Activated CD4-positive, alpha-beta T cell treated with anti-CD3 and anti-CD28 coated beads, Interleukin-2, amount 10 ng/mL, durations not matched to agents 7 days and 5 days (primary cell): Measurements from ENCODE around the gene PRPSAP2. TPM values are rescaled to one million over a fixed set of nuclear protein-coding genes. Genes with fewer than 3 reads are reported as not detected.
"Not testable (repeated sequence)": the region's sequence is repeated elsewhere in the genome, so short reads cannot be mapped to it uniquely, and the experiment has no call there.

Source experiments
- CTCF ChIA-PET: fragments of 350-600 bp; sonication (Branson Sonifier 250); formaldehyde crosslinking; loops from one replicate; lab custom pipeline; 2021; ENCODE audit warnings: antibody characterized with exemption; lab: Charles Lee
- POLR2A ChIA-PET: fragments of 350-600 bp; sonication (Branson Sonifier 250); formaldehyde crosslinking; loops from one replicate; lab custom pipeline; 2021; ENCODE audit warnings: antibody characterized with exemption; lab: Charles Lee
- DNase-seq: peaks from one replicate; pipeline ENCODE4 v3.0.0-alpha.2; 2020
- H3K27ac Mint-ChIP-seq: one replicate; pipeline ENCODE4 v1.8.0; 2021; ENCODE audit warnings: mild to moderate bottlenecking, moderate library complexity, mixed read lengths
- H3K27me3 Mint-ChIP-seq: one replicate; pipeline ENCODE4 v1.8.0; 2021; ENCODE audit warnings: mixed read lengths
- H3K36me3 Mint-ChIP-seq: one replicate; pipeline ENCODE4 v1.8.0; 2021; ENCODE audit warnings: low read depth, mixed read lengths
- H3K4me1 Mint-ChIP-seq: one replicate; pipeline ENCODE4 v1.8.0; 2021; ENCODE audit warnings: mixed read lengths
- H3K4me3 Mint-ChIP-seq: one replicate; pipeline ENCODE4 v1.8.0; 2021; ENCODE audit warnings: mild to moderate bottlenecking, moderate library complexity, mixed read lengths
- H3K9me3 Mint-ChIP-seq: one replicate; pipeline ENCODE4 v1.8.0; 2021; ENCODE audit warnings: mixed read lengths
- total RNA-seq, 2 experiments: library from RNA; stranded (reverse); gene quantifications; one replicate each; pipeline ENCODE4 v1.2.3, GENCODE V29; 2021

PRPSAP2 gene, protein sequence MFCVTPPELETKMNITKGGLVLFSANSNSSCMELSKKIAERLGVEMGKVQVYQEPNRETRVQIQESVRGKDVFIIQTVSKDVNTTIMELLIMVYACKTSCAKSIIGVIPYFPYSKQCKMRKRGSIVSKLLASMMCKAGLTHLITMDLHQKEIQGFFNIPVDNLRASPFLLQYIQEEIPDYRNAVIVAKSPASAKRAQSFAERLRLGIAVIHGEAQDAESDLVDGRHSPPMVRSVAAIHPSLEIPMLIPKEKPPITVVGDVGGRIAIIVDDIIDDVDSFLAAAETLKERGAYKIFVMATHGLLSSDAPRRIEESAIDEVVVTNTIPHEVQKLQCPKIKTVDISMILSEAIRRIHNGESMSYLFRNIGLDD
- total RNA-seq: 10 to 100 TPM; 47.2 to 49.0 TPM

DNA sequence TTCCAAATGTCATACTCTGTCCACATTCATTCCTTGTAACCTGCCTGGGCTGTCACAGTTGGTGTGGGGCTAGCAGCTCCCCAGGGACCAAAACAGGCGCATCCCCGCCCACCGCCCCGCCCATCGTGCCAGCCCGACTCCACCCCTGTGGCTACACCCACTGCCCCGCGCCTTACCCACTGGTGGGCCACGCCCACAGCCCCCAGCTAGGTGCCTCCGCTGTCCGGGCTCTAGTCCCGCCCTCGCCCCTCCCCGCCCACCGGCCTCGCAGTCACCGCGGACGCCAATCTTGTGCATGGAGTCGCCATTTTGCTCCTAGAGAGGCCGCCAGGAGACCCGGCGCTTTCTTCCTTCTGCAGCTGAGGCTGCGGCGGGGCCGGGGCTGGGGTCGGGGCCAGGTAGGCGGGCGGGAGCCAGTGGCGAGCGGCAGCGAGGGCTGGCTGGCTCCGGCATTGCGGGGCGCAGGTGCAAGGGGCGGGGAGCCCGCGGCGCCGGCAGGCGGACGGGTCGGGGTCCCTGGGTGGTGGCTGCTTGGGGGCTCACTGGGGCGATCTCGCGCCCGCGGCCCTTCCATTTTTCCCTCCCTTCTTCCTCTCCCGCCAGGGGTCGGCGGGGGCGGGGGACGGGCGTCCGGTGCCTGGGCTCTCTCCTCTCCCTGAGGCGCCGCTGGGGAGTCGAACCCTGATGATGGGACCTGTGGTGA is at the start of gene PRPSAP2:
Gene PRPSAP2 (plus strand): TSS at position 268 of the 703 bp plus-strand sequence. CDS start 7,703 bp downstream, outside the sequence.
- CTCF ChIA-PET: interaction anchor here (0.5 to 2.4 kb wide), 6 partner anchors 9 to 232 kb away, joined by 3 to 7 read pairs (median 3); no protein-coding TSS in a partner anchor
- Mint-ChIP-seq H3K27ac (peak within 1 kb of the TSS; percentile 93), H3K4me1 (peaks cover 58% of the 10 kb centered on the region), H3K36me3 (peaks cover 8% of the 10 kb centered on the region), H3K4me3 (peak within 1 kb of the TSS; percentile 89), H3K9me3 (no peaks in the 10 kb centered on the region), H3K27me3 (no peaks in the 10 kb centered on the region)
- peak; percentile 94 for DNase-seq
- POLR2A ChIA-PET: no interaction called here

- DNase-seq, H3K36me3 Mint-ChIP-seq, H3K27ac Mint-ChIP-seq, POLR2A ChIA-PET, H3K27me3 Mint-ChIP-seq, H3K4me1 Mint-ChIP-seq, H3K9me3 Mint-ChIP-seq, CTCF ChIA-PET, H3K4me3 Mint-ChIP-seq: not testable (repeated sequence)
These were observed 42.0 kb upstream of the PRPSAP2 start for GRCh38 chr17:18815924-18816323.

DNA sequence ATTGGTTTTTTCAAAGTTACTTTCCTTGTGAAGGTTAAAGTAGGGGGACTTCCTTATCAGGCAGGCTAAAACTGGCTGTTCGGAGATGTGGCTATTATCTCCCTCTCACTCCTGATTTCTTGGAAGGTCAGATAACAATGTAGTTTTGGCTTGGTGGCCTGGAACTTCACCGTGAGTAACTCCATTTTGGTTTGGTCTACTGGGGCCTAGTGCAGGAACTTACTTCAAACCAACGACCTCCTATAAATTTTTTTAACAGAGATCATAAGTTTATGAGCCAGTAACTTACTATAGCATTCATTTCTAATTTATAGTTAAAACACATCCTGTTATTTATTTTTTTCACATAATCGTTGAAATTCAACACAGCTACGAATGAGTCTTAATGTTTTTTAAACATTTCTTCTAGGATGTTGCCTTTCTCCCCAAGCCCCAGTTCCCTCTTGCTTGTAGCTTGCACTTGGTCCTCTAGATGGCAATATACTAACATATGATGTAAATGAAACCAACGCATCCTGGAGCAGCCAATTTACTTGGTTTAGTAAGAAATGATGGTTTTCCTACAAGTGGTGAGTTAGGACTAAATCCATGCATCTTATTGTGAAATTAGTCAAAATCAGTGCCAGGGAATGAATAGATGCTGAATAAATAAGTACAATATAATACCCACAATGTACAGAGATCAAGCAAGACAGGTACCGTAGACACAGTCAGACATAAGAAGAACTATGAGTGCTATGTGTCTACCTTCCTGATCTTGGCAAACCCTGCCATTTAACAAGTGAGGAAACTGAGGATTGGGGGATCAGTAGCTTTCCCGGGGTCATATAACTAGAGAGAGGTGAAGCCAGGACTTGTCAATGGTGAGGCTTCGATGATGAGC is 41.2 kb upstream of the PRPSAP2 start:
- H3K4me1 Mint-ChIP-seq: peaks cover 11% of the 10 kb centered on the region
- H3K27me3 Mint-ChIP-seq, H3K9me3 Mint-ChIP-seq, H3K4me3 Mint-ChIP-seq, H3K36me3 Mint-ChIP-seq, POLR2A ChIA-PET, H3K27ac Mint-ChIP-seq: not testable (repeated sequence)
- DNase-seq: peak; percentile 72
- CTCF ChIA-PET: interaction anchor here (1.0 kb wide), 1 partner anchor 142 kb away, joined by 4 read pairs; no protein-coding TSS in a partner anchor

DNA sequence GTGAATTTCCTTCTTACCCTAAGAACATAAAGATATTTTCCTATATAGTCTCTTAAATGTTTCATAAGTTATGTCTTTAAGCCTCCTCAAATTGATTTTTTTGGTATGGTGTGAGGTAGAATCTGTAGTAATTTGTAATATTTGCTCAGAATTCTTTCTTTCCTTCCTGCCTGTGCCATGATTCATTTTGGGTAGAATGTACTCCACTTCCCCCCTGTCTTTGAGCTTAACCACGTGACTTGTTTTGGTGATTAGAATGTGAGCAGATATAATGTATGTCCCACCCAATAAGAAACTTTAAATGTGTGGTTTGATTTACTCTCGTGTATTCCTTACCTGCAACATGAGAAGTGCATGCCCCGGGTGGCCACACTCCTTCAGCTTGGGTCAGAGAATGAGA is 36.5 kb upstream of the PRPSAP2 start:
- Mint-ChIP-seq H3K4me1 (peaks cover 13% of the 10 kb centered on the region), H3K27me3 (peaks cover 14% of the 10 kb centered on the region)
- DNase-seq, H3K27ac Mint-ChIP-seq, H3K4me3 Mint-ChIP-seq, H3K9me3 Mint-ChIP-seq, CTCF ChIA-PET, POLR2A ChIA-PET, H3K36me3 Mint-ChIP-seq: not testable (repeated sequence)

DNA sequence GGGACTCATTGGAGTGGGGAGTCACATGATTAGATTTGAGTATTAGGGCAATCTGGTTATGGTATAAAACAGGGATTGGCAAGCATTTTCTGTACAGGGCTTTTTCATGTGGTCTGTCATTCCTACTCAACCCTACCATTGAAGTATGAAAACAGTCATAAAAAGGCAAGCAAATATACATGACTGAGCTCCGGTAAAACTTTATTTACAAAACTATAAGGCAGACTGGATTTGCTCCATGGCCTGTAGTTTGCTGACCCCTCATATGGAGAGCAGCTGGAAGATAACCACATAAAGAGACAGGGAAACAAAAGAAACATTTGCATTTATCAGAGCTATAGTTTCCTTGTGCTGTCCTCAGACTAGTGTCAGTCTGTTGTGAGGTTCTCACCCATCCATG is 30.3 kb upstream of the PRPSAP2 start:
- H3K36me3 Mint-ChIP-seq, POLR2A ChIA-PET, H3K27ac Mint-ChIP-seq, H3K4me1 Mint-ChIP-seq, H3K9me3 Mint-ChIP-seq, CTCF ChIA-PET, DNase-seq, H3K27me3 Mint-ChIP-seq, H3K4me3 Mint-ChIP-seq: not testable (repeated sequence)

GRCh38 chr17:18848501-18848900 is 9.4 kb upstream of the PRPSAP2 start:
- Mint-ChIP-seq H3K4me1 (no peaks in the 10 kb centered on the region), H3K9me3 (no peaks in the 10 kb centered on the region), H3K27ac (no peak overlapping the region), H3K36me3 (no peaks in the 10 kb centered on the region), H3K4me3 (no peak overlapping the region), H3K27me3 (peaks cover 2% of the 10 kb centered on the region)
- ChIA-PET POLR2A (no interaction called here), CTCF (no interaction called here)
- DNase-seq: no peak

- POLR2A ChIA-PET: no interaction called here
- CTCF ChIA-PET: interaction anchor here (1.2 kb wide), 1 partner anchor 224 kb away, joined by 4 read pairs; no protein-coding TSS in a partner anchor
- H3K4me3 Mint-ChIP-seq: no peak overlapping the region
These were observed 7.3 kb upstream of the PRPSAP2 start for GRCh38 chr17:18850679-18851078.

DNA sequence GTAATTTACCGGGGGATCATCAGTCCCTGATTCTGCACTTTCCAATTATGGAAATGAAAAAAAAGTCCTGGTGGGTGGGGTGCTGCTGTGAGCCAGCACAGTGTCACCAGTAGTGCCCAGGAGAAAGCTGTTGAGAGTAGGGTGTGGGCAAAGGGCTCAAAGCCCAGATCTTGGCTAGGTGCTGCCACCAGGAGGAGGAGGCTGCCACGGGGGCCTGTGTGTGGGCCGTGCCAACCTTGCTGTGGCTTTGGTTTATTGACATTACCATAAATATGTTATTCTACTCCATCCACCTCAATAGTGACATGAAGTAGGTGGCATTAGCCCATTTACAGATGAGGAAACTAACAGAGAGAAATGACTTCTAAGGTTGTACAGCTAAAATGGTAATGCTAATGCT is 6.7 kb upstream of the PRPSAP2 start:
- H3K27me3 Mint-ChIP-seq: no peaks in the 10 kb centered on the region
- no peak for DNase-seq
- H3K9me3 Mint-ChIP-seq: no peaks in the 10 kb centered on the region
- POLR2A ChIA-PET: no interaction called here
- H3K4me3 Mint-ChIP-seq: no peak overlapping the region
- H3K27ac Mint-ChIP-seq: no peak overlapping the region
- CTCF ChIA-PET: interaction anchor here (1.7 kb wide), 1 partner anchor 110 kb away, joined by 4 read pairs; no protein-coding TSS in a partner anchor
- H3K4me1 Mint-ChIP-seq: peaks cover 14% of the 10 kb centered on the region
- no peaks in the 10 kb centered on the region for H3K36me3 Mint-ChIP-seq

More at GRCh38 chr17:18850679-18851078, 7.3 kb upstream of the PRPSAP2 start:
- H3K36me3 Mint-ChIP-seq: no peaks in the 10 kb centered on the region
- DNase-seq: no peak
- peak overlapping the region; percentile 55 for H3K27ac Mint-ChIP-seq
- H3K4me1 Mint-ChIP-seq: peaks cover 9% of the 10 kb centered on the region
- H3K9me3 Mint-ChIP-seq: no peaks in the 10 kb centered on the region
- H3K27me3 Mint-ChIP-seq: no peaks in the 10 kb centered on the region

- Mint-ChIP-seq H3K4me1 (peaks cover 36% of the 10 kb centered on the region), H3K36me3 (peaks cover 6% of the 10 kb centered on the region), H3K9me3 (no peaks in the 10 kb centered on the region), H3K4me3 (peak overlapping the region; percentile 95), H3K27ac (no peak overlapping the region), H3K27me3 (no peaks in the 10 kb centered on the region)
- POLR2A ChIA-PET: no interaction called here
- CTCF ChIA-PET: interaction anchor here (0.9 kb wide), 2 partner anchors 101 to 229 kb away, joined by 3 read pairs; no protein-coding TSS in a partner anchor
- DNase-seq: no peak
These were observed 3.0 kb upstream of the PRPSAP2 start for GRCh38 chr17:18854956-18855355.

- POLR2A ChIA-PET: no interaction called here
- Mint-ChIP-seq H3K9me3 (no peaks in the 10 kb centered on the region), H3K4me1 (peaks cover 46% of the 10 kb centered on the region), H3K27ac (peak overlapping the region; percentile 91), H3K27me3 (no peaks in the 10 kb centered on the region), H3K4me3 (peak overlapping the region; percentile 95), H3K36me3 (peaks cover 8% of the 10 kb centered on the region)
- peak; percentile 95 for DNase-seq
- CTCF ChIA-PET: interaction anchor here (0.9 kb wide), 1 partner anchor 100 kb away, joined by 3 read pairs; no protein-coding TSS in a partner anchor
These were observed 1.9 kb upstream of the PRPSAP2 start for GRCh38 chr17:18855831-18856569.

- H3K27ac Mint-ChIP-seq: peak overlapping the region; percentile 91
- H3K4me1 Mint-ChIP-seq: peaks cover 51% of the 10 kb centered on the region
- H3K36me3 Mint-ChIP-seq: peaks cover 8% of the 10 kb centered on the region
- no peaks in the 10 kb centered on the region for H3K27me3 Mint-ChIP-seq
- H3K4me3 Mint-ChIP-seq: peak overlapping the region; percentile 95
- ChIA-PET CTCF (no interaction called here), POLR2A (no interaction called here)
- no peak for DNase-seq
- no peaks in the 10 kb centered on the region for H3K9me3 Mint-ChIP-seq
These were observed 1.4 kb upstream of the PRPSAP2 start for GRCh38 chr17:18856570-18856915.
